GM18907 (cell line): ENCODE results near the gene ILF3.
A peak's percentile ranks its signal among the peaks of the same experiment; 100 is the strongest.

Experiments
- ATAC-seq: cut with Tn5 transposase; IDR thresholded peaks from one replicate; pipeline ENCODE4 v1.9.1; 2021; ENCODE audit warnings: mild to moderate bottlenecking, moderate library complexity; ENCODE audit not compliant: unreplicated experiment

Gene ILF3

DNA sequence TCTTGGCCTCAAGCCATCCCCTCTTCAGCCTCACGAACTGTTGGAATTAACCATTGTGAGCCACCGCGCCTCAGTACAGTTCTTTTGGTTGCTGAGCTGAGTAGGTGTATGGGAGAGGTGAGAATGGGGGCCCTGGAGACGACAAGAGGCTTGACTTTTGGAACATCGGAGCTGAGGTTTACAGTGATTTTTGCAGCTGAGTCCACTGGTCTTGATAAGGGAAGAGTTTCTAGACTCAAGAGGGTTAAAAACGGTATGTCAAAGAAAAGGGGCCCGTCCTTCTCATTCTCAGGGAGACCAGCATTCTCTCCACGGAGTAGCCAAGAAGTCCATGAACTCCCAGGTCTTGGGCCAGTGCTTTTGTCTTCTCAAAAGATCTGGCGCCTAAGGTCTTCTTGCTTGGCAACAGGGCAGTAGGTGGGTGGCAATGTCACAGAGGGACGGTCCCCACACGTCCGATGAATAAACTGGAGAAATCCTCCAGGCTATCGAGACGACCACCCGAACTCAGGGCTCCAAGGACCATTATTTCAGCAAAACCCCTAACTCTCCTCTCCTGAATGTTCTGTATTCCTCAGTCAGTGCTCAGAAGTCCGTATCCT lies 40.7 kb downstream of the ILF3 start:
- ATAC-seq = no peak

DNA sequence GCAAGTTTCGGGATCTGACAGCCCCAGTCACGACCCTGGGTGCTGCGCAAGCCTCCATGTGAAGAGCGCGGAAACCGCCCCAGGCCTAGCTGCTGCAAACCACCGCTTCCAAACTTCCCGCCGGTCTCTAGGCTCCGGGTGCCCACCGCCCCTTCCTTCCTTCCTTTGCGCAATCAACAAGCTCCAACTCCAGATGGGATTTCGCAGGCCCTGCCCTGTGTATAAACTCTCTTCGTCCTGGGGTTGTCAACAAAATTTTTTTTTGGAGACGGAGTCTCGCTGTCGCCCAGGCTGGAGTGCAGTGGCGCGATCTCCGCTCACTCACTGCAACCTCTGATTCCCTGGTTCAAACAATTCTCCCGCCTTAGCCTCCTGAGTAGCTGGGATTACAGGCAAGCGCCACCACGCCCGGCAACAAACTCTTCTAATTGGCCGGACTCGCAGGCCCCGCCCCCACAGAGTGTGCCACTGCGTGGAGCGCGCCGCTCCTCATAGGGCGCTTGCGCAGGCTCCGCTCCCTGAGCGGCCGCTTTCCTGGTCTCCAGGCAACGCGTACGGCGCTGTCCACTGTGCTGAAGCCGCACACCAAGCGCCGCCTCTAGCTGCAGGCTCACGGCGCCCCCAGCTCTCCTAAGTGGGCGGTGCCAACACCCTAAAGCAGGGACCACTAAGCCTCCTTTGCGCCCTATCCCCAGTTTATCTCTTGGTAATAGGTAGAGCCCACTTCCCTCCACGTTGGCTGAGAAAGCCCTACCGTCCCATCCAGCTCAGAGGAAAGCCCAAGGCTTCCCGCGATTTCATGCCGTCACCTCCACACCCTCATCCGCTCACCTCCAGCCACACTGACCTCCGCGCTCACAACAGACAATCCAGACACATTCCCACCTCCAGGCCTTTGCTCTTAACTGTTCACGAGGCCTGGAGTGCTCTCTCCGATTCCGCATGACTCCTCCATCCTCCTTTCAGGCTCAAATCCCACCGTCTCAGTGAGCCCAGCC lies 41.6 kb downstream of the ILF3 start:
- peak; percentile 70 for ATAC-seq

DNA sequence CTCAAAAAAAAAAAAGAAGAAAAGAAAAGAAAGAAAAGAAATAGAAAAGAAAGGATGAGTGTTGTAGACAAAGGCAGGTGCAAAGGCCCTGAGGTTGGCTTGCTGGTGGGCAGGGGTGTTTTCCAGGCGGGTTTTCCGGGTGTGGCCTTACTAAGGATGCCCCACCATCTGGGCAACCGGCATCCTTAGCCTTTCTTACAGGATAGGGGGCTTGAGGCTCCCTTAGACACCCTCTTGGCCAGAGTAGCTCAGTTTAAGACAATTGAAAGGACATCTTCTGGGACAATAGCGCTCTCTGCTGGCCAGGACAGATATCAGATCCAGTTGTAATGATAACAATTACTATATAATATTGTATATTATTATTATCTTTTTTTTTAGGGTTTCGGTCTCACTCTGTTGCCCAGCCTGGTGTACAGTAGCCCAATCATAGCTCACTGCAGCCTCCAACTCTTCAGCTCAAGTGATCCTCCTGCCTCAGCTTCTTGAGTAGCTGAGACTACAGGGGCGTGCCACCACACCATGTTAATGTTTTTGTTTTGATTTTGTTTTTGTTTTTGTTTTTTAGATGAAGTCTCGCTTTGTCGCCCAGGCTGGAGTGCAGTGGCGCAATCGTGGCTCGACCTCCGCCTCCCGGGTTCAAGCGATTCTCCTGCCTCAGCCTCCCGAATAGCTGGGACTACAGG lies 45.6 kb downstream of the ILF3 start:
- ATAC-seq = no peak

DNA sequence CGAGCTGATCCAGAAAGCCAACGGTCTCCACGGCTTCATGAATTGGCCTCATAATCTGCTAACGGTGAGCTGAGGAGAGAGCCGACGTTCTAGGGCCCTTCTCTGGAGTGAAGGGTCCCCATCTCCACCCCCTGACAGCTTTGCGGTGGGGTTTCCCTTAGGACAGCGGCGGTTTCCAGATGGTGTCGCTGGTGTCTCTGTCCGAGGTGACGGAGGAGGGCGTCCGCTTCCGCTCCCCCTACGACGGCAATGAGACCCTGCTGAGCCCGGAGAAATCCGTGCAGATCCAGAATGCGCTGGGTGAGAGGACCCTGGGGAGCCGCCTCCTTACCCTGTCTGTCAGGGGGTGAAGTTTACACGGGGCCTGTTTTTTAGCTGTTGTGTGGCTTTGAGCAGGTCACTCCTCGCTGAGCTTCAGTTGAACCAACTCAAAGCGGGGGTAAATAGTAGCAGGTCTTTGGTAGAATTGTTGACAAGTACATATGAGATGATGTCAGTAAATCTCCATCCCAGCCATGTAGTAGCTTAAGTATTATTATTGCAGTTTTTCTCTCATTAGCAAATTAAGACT lies 47.9 kb downstream of the ILF3 start:
- ATAC-seq = peak; percentile 21

DNA sequence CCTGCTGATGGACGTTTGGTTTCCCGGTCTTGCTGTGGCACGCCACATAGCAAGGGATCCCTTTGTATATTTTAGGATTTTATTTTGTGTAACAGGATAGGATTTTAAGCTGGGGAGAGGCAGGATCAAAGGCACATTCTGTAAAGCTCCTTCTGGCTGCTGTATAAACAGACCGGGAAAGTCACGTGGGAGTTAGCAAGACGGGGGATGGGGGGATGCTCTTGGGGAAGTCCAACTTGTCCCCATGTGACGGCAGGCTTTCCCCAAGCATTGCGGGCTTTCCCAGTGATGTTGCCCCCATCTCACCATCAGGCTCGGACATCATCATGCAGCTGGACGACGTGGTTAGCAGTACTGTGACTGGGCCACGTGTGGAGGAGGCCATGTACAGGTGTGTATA lies 52.8 kb downstream of the ILF3 start:
- ATAC-seq = no peak

DNA sequence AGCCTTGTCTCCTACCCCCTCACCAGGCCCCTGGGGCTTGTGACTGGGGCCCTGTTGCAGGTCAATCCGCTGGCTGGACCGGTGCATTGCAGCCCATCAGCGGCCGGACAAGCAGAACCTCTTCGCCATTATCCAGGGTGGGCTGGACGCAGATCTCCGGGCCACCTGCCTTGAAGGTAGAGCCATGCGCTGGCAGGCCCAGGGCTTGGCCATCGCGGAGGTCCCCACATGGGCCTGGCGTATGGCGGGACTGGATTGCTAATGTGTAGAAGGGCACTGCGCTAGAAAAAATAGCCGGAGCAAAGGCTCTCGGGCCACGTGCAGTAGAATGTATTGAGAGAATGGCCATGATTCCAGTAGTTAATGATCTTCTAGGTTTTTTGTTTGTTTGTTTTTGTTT lies 53.3 kb downstream of the ILF3 start:
- ATAC-seq = no peak

DNA sequence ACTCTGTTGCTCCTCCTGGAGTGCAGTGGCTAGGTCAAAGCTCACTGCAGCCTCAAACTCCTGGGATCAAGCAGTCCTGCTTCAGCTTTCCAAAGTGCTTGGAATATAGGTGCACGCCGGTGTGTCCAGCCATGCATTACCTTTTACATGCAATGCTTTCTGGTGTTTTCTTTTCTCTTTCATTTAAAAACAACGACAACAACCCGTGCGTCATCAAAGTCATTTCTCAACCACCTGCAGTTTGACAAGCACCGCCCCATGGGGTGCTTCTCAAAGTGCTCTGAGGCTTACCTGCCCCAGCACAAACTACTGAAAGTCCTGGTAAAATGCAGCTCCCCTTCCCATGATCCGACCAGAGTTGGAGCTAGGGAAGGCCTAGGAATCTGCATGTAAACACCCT lies 54.1 kb downstream of the ILF3 start:
- ATAC-seq = no peak

DNA sequence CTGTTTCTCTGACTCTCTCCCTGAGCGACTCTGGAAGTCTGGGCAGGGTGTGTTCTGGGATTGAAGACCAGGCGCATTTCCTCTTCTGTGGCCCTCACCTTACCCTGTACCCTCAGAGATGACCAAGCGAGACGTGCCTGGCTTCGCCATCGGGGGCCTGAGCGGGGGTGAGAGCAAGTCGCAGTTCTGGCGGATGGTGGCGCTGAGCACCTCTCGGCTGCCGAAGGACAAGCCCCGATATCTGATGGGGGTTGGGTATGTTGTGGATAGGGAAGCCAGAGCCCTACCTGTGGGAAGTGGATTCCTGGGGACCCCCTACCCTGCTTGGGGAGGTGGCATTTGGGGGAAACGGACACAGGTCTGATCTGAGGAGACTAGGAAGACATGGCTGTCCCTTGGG lies 57.9 kb downstream of the ILF3 start:
- no peak for ATAC-seq

DNA sequence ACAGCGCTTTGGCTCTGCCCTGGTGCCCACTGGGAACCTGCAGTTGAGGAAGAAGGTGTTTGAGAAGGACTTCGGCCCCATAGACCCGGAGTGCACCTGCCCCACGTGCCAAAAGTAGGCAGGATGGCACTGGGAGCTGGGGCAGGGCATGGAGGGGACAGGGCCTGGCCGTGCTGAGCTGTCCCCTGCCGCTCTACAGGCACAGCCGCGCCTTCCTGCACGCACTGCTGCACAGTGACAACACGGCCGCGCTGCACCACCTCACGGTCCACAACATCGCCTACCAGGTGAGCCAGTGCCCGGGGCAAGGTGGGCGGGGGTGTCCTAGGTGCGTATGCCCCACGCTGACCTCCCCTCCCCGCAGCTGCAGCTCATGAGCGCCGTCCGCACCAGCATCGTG lies 58.6 kb downstream of the ILF3 start:
- ATAC-seq = no peak

DNA sequence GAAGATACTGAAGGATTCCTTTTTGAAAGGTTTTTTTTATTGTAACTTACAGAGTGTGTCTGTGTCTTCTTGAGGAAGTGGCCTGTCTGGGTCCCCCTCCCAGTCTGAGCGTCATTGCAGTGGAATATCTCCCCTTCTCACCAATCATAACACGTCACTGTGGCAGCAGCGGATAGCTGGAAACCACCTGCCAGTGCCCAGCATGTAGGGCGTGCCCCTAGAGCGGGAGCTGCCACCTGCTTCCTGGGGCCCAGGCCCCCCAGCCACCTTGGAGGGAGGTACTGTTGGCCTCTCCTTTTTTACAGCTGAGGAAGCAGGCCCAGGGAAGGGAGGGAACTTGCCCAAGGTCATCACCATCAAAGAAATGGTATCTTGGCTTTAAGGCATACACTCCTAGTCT lies 59.2 kb downstream of the ILF3 start:
- ATAC-seq = no peak

DNA sequence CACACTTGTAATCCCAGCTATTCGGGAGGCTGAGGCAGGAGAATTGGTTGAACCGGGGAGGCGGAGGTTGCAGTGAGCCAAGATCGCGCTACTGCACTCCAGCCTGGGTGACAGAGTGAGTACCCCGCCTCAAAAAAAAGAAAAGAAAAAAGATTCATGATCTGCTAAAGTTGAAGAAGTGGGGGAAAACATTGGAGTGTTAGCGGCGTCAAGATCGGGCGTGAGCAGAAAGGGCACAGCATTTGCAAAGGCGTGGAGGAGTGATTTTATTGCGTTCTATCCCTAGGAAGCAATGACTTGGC lies 62.9 kb downstream of the ILF3 start:
- no peak for ATAC-seq

DNA sequence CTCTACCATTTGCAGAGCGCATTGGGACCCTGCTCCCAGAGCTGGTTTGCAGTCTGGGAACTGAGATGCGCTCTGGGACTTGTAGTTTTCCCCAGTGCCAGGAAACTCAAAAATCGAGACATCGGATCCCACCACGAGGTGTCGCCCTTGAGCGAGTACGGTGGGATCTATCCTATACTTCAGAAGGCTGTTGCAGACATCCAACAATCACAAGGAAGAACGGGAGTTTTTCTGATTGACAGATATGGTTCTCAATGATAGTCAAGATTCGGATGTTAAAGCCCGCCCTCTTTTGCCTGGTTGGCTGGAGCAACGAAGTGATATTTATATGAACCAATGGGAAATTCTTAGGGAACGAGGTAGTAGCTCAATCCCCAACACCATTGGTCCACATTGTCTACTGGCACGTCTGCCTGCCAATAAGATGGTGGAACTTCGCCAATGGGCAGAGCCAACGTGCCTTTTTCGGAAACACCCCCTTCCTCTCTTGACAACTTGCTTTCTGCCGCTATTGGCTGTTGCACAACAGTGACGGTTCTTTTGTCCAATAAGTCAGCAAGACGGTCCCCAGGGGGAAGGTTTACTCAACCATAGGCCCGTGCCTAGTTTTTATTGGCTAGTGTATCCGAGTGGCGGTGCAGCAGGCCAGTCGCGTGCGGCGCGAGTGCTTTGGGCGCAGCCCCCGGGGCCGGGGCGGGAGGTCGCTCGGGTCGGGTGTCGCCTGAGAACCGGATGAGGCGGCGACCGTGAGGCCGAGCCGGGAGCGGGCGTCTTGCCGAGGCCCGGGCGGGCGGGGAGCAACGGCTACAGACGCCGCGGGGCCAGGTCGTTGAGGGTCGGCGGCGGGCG lies 63.4 kb downstream of the ILF3 start, which contains the start of gene DNM2:
Gene DNM2 (plus strand): TSS at position 724 of the 849 bp plus-strand sequence. CDS start 164 bp downstream, outside the sequence.
- ATAC-seq = peak; percentile 85

DNA sequence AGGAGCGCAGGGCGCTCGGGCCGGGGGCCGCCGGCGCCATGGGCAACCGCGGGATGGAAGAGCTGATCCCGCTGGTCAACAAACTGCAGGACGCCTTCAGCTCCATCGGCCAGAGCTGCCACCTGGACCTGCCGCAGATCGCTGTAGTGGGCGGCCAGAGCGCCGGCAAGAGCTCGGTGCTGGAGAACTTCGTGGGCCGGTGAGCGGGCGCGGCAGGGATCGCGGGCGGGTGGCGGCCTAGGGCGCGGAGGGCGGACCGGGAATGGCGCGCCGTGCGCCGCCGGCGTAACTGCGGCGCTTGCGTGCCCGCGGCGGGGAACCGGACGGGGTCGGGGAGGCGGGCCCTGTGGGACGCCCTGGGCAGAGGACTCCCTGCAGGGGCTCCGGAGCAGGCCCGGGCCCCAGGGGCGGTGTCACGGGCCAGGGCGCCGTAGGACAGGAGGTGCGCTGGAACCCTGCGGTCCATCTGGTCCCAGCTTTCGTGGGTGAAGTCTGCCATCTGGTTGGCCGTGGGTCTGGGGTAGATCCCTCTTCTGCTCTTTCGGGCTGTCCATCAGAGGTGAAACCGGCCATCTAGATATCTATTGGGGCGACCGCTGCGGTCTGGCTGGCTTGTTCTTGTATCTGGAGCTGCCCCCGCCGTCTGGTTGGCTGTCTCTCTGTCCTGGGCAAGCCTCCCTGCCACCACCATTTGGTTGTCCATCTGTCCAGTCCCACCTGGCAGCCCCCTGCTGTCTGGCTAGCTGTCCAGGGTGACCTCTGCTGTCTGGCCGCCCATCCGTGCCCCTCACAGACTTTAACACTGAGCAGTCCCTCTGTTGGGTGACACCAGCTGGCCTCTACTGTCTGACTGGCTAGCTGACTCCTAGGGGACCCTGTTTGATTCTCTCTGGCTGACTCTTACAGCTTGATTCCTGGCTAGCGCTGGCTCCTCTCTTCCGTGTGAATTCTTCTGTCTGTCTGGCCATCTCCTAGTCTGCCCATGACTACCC lies 64.4 kb downstream of the ILF3 start:
- peak; percentile 18 for ATAC-seq

DNA sequence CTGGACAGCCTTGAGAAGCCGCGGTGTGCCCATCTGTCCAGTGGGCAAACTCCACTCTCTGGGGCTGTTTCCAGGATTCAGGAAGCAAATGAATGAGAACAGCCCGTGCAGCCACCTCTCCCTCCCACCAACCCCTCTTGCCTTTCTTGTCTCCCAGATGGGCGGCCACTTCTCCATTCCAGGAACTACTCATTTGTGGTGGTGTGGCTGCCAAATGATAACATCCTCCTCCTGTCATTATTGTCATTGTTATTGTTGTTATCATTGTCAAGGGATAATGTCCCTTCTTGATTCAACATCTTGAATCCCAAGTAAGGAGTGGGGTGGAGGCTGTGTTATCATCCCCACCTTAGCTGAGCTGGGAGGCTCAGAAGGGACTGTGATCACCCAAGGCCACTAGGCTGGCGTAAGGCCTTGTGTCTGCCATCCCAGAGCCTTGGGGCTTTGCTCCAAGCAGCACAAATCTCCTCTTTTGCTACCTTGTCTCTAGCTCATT lies 65.4 kb downstream of the ILF3 start:
- no peak for ATAC-seq

DNA sequence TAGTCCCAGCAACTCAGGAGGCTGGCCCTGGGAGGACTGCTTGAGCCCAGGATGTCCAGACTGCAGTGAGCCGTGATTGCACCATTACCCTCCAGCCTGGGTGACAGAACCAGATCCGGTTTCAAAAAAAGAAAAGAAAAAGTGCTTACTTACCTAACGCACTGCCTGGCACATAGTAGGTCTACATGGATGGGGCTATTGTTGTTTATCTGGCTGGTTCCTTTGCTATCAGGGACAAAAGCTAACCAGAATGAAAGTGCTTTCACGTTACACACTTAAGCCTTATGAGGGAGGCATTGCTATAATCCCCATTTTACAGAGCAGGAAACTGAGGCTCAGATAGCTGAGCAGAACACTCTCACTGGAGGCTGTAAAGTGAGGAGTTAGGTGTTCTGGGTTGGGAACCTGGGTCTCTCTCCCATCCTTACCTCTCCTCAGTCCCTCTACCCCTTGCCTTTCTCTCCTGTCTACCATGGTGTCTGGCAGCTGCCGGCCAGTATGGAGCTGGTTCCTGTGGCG lies 66.5 kb downstream of the ILF3 start:
- ATAC-seq = no peak

DNA sequence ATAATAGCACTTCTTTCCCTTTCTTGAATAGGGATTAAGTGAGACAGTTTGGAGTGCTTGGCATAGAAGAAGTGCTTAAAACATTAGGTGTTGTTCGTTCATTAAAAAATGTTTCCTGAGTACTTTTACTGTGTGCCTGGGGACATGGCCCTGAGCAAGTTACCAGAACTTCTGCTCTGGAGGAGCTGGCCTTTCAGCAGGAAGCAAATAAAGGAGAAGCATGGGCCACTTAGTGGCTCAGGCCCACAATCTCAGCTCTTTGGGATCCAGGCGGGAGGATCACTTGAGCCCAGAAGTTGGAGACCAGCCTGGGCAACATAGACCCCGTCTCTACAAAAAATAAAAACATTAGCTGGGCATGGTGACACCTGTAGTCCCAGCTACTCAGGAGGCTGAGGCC lies 69.4 kb downstream of the ILF3 start:
- no peak for ATAC-seq

DNA sequence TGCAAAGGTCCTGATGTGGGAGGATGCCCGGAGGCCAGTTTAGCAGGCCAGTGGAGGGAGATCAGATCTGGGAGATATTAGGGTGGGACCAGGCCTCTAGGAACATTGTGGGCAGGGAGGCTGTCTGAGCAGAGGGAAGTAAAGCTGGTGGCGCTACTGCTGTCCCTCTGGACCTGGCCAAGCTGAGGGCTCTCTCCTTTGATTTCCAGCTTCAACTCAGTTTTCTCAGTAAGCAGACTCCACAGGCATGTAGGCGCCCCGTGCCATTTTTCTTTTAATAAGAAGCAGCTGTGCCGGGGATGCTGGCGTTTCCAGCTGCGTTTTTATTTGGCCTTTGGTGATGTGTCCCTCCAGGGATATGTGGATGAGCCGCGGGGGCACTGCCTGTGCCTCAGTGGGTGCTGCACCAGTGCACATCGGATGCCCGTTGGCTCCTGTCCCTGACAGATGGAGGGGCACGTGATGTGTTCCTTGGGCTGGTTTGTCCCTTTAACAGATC lies 70.5 kb downstream of the ILF3 start:
- no peak for ATAC-seq

DNA sequence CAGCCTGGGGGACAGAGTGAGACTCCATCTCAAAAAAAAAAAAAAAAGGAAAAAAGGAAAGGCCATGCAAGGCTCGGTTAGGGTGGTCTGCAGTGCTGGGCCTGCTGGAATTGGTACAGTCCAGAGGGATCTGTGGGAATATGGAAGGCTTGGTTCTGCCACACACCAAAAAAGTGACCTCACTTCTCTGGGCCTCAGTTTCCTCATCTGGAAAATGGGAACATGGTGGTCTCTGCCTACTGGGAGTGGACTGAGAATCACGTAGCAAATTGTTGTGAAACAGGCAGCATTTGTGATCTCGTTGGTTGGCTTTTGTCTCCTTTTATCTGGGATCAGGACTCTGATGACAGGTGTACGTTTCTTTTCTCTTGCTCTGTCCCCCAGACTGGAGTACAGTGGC lies 71.3 kb downstream of the ILF3 start:
- no peak for ATAC-seq

DNA sequence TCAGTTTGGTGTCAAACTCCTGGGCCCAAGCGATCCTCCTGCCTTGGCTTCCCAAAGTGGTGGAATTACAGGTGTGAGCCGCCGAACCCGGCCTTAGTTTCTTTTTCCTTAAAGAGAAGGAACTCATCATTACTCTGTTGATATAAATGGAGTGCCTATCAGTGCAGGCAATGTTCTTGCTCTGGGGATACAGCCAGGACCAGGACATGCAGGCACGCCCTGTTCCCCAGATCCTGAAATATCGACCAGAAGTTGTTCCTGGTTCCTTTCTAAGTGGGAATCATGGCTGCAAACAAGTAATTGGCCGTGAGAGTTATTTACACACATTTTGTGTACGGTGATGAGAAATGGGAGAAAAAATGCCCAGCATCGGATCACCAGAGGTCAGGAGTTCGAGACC lies 72.1 kb downstream of the ILF3 start:
- ATAC-seq = no peak
